Lung microvascular endothelial cell (primary cell): ENCODE results near the gene MAPK8. TPM values are rescaled to one million over a fixed set of nuclear protein-coding genes. Genes with fewer than 3 reads are reported as not detected.

Source experiments
- DNase-seq, 2 donors: peaks; one replicate each; pipeline versions ENCODE4 v3.0.0 to v3.0.0-alpha.2; 2010; ENCODE audit warnings: low read depth in 2 of 2
- total RNA-seq: library from RNA; depleted of rRNA; stranded (reverse); fragments of >200 nt; gene quantifications from 2 replicates; pipeline ENCODE4 v1.2.1, GENCODE V29; 2014

MAPK8 gene
- total RNA-seq, 1 donor from 2014 or later: 37.3 TPM

- no peak for DNase-seq
Measured at GRCh38 chr10:48472501-48473069, 166.1 kb downstream of the MAPK8 start.

GRCh38 chr10:48473704-48474103 lies 167.2 kb downstream of the MAPK8 start:
- DNase-seq: no peak

- no peak for DNase-seq
Measured at GRCh38 chr10:48474765-48475365, 168.4 kb downstream of the MAPK8 start.

- DNase-seq: no peak
Measured at GRCh38 chr10:48475943-48476278, 169.4 kb downstream of the MAPK8 start.

- no peak for DNase-seq
Measured at GRCh38 chr10:48476279-48476982, 170.0 kb downstream of the MAPK8 start.

GRCh38 chr10:48477141-48477540 lies 170.7 kb downstream of the MAPK8 start:
- DNase-seq: peak in 1 of 2 donors; percentile 45

GRCh38 chr10:48477616-48478015 lies 171.1 kb downstream of the MAPK8 start:
- no peak for DNase-seq

- no peak for DNase-seq
Measured at GRCh38 chr10:48478469-48478868, 172.0 kb downstream of the MAPK8 start.

- DNase-seq: no peak
Measured at GRCh38 chr10:48478980-48479811, 172.7 kb downstream of the MAPK8 start.

GRCh38 chr10:48480397-48481374 lies 174.2 kb downstream of the MAPK8 start:
- DNase-seq: no peak

- DNase-seq: no peak
Measured at GRCh38 chr10:48481385-48481784, 174.9 kb downstream of the MAPK8 start.

- no peak for DNase-seq
Measured at GRCh38 chr10:48482207-48482606, 175.7 kb downstream of the MAPK8 start.

- DNase-seq: no peak
Measured at GRCh38 chr10:48484911-48485310, 178.4 kb downstream of the MAPK8 start.

- DNase-seq: no peak
Measured at GRCh38 chr10:48485711-48486110, 179.2 kb downstream of the MAPK8 start.

- no peak for DNase-seq
Measured at GRCh38 chr10:48487244-48487643, 180.8 kb downstream of the MAPK8 start.

Other genes with a start within 250 kb of the MAPK8 start
- under 0.01 and 0.22 TPM in 2 replicates for gene FRMPD2, start 32.0 kb upstream of the MAPK8 start, total RNA-seq